ENCODE results near the gene STK25.

GRCh38 chr2:241545523-241546473 is 37.4 kb upstream of the STK25 start:
- no peak for TF ChIP-seq EP300 (conservative IDR thresholded peaks at IDR 0.05; ENCODE audit: poor library complexity, severe bottlenecking)
- TF ChIP-seq CTCF (IDR thresholded peaks at IDR 0.05; ENCODE audit: poor library complexity, severe bottlenecking) = no peak
- TF ChIP-seq TAF1 (IDR thresholded peaks at IDR 0.05; ENCODE audit: low read depth) = no peak
- no peak for TF ChIP-seq MXI1 (conservative IDR thresholded peaks at IDR 0.05; ENCODE audit: poor library complexity, severe bottlenecking)
- TF ChIP-seq EZH2 (IDR thresholded peaks at IDR 0.05; ENCODE audit: borderline replicate concordance, insufficient read depth, low read length, poor library complexity, severe bottlenecking) = no peak
- TF ChIP-seq RAD21 (conservative IDR thresholded peaks at IDR 0.05) = no peak
- TF ChIP-seq POLR2AphosphoS5 (IDR thresholded peaks at IDR 0.05) = no peak
